Ecto neural progenitor cell (in vitro differentiated cells): ENCODE measurements around the gene RREB1.

Source experiments
- DNase-seq: peaks from one replicate; pipeline ENCODE4 v3.0.0-alpha.2; 2018; ENCODE audit warnings: low spot score

Gene RREB1

GRCh38 chr6:7224731-7225130 is 117.0 kb downstream of the RREB1 start:
- no peak for DNase-seq

- DNase-seq: no peak
Observed at GRCh38 chr6:7228662-7229375, 121.1 kb downstream of the RREB1 start.

- no peak for DNase-seq
Observed at GRCh38 chr6:7229376-7230326, 121.9 kb downstream of the RREB1 start.

- DNase-seq: no peak
Observed at GRCh38 chr6:7230327-7230691, 122.5 kb downstream of the RREB1 start.

GRCh38 chr6:7230956-7231713 is 123.4 kb downstream of the RREB1 start:
- no peak for DNase-seq

- no peak for DNase-seq
Observed at GRCh38 chr6:7232351-7232750, 124.6 kb downstream of the RREB1 start.

GRCh38 chr6:7234547-7234946 is 126.8 kb downstream of the RREB1 start:
- DNase-seq: no peak

GRCh38 chr6:7235712-7236305 is 128.0 kb downstream of the RREB1 start:
- DNase-seq: no peak

- no peak for DNase-seq
Observed at GRCh38 chr6:7236306-7237209, 128.8 kb downstream of the RREB1 start.

GRCh38 chr6:7237653-7238188 is 130.0 kb downstream of the RREB1 start:
- DNase-seq: no peak

- no peak for DNase-seq
Observed at GRCh38 chr6:7238526-7238899, 130.8 kb downstream of the RREB1 start.

GRCh38 chr6:7238900-7239589 is 131.3 kb downstream of the RREB1 start:
- DNase-seq: peak; percentile 86

- no peak for DNase-seq
Observed at GRCh38 chr6:7239590-7239948, 131.8 kb downstream of the RREB1 start.

GRCh38 chr6:7240351-7240750 is 132.6 kb downstream of the RREB1 start:
- DNase-seq: no peak

GRCh38 chr6:7241160-7241559 is 133.4 kb downstream of the RREB1 start:
- no peak for DNase-seq

GRCh38 chr6:7241709-7242645 is 134.2 kb downstream of the RREB1 start:
- DNase-seq: no peak

- no peak for DNase-seq
Observed at GRCh38 chr6:7242835-7243178, 135.0 kb downstream of the RREB1 start.

GRCh38 chr6:7243179-7243981 is 135.6 kb downstream of the RREB1 start:
- DNase-seq: peak; percentile 62
